Esophagus muscularis mucosa (tissue), 3 donors: Measurements from ENCODE around the gene TEX50.

Experiments used
- POLR2A ChIP-seq: fragments of 450-650 bp; IDR thresholded peaks from one replicate; pipeline ENCODE4 v1.6.1; 2017; ENCODE audit warnings: antibody characterized with exemption, moderate library complexity, mild to moderate bottlenecking, low read depth
- POLR2AphosphoS5 ChIP-seq, 2 donors: sonication (generic); formaldehyde crosslinking; IDR thresholded peaks; one replicate each; pipeline ENCODE4 v1.6.1; 2017; ENCODE audit warnings: antibody characterized with exemption in 2 of 2
- TF ChIP-seq, protein P1 (sequence below), 3 experiments: fragments of 200-600 bp in 2 of 3; fragments of 450-650 bp in 1 of 3; sonication (generic) in 2 of 3; IDR thresholded peaks; one replicate each; pipeline ENCODE4 v1.5.1; 2017 to 2019; ENCODE audit warnings: antibody characterized with exemption in 3 of 3, mild to moderate bottlenecking in 2 of 3, moderate library complexity in 1 of 3

GRCh38 chr1:173666646-173667045 is 31.5 kb downstream of the TEX50 start:
- TF ChIP-seq POLR2A (no peak), POLR2AphosphoS5 (IDR thresholded peaks at IDR 0.05) (no peak)
- TF ChIP-seq, protein P1, sequence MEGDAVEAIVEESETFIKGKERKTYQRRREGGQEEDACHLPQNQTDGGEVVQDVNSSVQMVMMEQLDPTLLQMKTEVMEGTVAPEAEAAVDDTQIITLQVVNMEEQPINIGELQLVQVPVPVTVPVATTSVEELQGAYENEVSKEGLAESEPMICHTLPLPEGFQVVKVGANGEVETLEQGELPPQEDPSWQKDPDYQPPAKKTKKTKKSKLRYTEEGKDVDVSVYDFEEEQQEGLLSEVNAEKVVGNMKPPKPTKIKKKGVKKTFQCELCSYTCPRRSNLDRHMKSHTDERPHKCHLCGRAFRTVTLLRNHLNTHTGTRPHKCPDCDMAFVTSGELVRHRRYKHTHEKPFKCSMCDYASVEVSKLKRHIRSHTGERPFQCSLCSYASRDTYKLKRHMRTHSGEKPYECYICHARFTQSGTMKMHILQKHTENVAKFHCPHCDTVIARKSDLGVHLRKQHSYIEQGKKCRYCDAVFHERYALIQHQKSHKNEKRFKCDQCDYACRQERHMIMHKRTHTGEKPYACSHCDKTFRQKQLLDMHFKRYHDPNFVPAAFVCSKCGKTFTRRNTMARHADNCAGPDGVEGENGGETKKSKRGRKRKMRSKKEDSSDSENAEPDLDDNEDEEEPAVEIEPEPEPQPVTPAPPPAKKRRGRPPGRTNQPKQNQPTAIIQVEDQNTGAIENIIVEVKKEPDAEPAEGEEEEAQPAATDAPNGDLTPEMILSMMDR (IDR thresholded peaks at IDR 0.05), result no peak
